ENCODE measurements around the gene CHST13. TPM values are rescaled to one million over a fixed set of nuclear protein-coding genes. Genes with fewer than 3 reads are reported as not detected.

CHST13 gene
- total and polyA plus RNA-seq, 2 of the 4 experiments (the other 2 are of a cell fraction): not detected

- Histone ChIP-seq H2AK9ac (replicated peaks; ENCODE audit: low read depth, low read length, poor library complexity) (no peak overlapping the region), H3K9ac (ENCODE audit: low read depth, low read length) (no peak overlapping the region), H2AK5ac (ENCODE audit: low read depth, low read length) (no peak overlapping the region), H3K27ac (ENCODE audit: insufficient read depth, low read length) (no peak overlapping the region), H4K5ac (ENCODE audit: low read depth, low read length) (no peak overlapping the region), H3K9me3 (ENCODE audit: control insufficient read depth, insufficient read depth, low read length) (no peaks in the 10 kb centered on the region), H4K20me1 (ENCODE audit: insufficient read depth, low read length) (no peaks in the 10 kb centered on the region), H4K91ac (ENCODE audit: insufficient read depth, low read depth, low read length) (no peak overlapping the region), H3K14ac (replicated peaks; ENCODE audit: low read depth, low read length) (no peak overlapping the region), H3K79me1 (ENCODE audit: low read depth in 1 of 2, low read length in 2 of 2) (no peaks in the 10 kb centered on the region), H3K9me1 (ENCODE audit: insufficient read depth, low read length) (no peaks in the 10 kb centered on the region), H3K4me1 (ENCODE audit: control insufficient read depth, insufficient read depth, low read length) (no peaks in the 10 kb centered on the region), H3K27me3 (ENCODE audit: control insufficient read depth, insufficient read depth, low read length) (peaks cover 35% of the 10 kb centered on the region; the same call in 1 of the 2 replicates), H2BK120ac (ENCODE audit: low read depth, low read length) (no peak overlapping the region), H3K56ac (ENCODE audit: extremely low read depth, insufficient read depth, low read length) (no peak overlapping the region), H3K36me3 (ENCODE audit: control insufficient read depth, insufficient read depth, low read length) (no peaks in the 10 kb centered on the region), H3K4me2 (ENCODE audit: low read depth, low read length) (no peak overlapping the region), H2BK15ac (ENCODE audit: low read depth, low read length) (no peak overlapping the region), H3K18ac (ENCODE audit: low read depth, low read length) (no peak overlapping the region), H3K4me3 (ENCODE audit: insufficient read depth, low read depth, low read length) (no peak overlapping the region), H3K23ac (ENCODE audit: low read depth, low read length) (no peak overlapping the region), H2BK5ac (ENCODE audit: low read depth, low read length, poor library complexity, severe bottlenecking) (no peak overlapping the region), H3K4ac (ENCODE audit: low read depth, low read length) (no peak overlapping the region), H2AFZ (replicated peaks; ENCODE audit: low read length, poor library complexity) (peak overlapping the region; percentile 43), H4K8ac (ENCODE audit: low read depth in 2 of 2, low read length in 2 of 2) (no peak overlapping the region), H2BK20ac (ENCODE audit: low read depth, low read length) (no peak overlapping the region)
- in situ Hi-C loops (cut with MboI; ENCODE audit: low sequenced_read_pairs): no loop called here
- ATAC-seq (ENCODE audit: low read depth) (no peak), DNase-seq (no peak)
- intact Hi-C loops (cut with micrococcal nuclease): no loop called here
- CTCF ChIA-PET: interaction anchor here (1.5 kb wide), 1 partner anchor 9 kb away, joined by 6 read pairs; no protein-coding TSS in a partner anchor
- dilution Hi-C loops (cut with HindIII; ENCODE audit: low sequenced_read_pairs, unreplicated experiment): no loop called here
- POLR2A ChIA-PET (ENCODE audit: unreplicated experiment): no interaction called here
- 77% methylated on average over 4 of the region's 11 CpGs; no CpG with 5 or more reads in 1 of the 2 experiments for WGBS, 2 experiments (ENCODE audit: extremely low coverage in 2 of 2, insufficient read length in 1 of 2)
- BruUV-seq (replicated peaks): no TSS peak
- TF ChIP-seq CTCF (conservative IDR thresholded peaks at IDR 0.05; ENCODE audit: low read depth, low read length): no peak
These were observed 9.8 kb upstream of the CHST13 start for GRCh38 chr3:126514161-126514560.
